HG03280 (cell line): ENCODE data around the gene ATP1A2.
"Not testable (repeated sequence)": the region's sequence is repeated elsewhere in the genome, so short reads cannot be mapped to it uniquely, and the experiment has no call there.

Experiments used
- ATAC-seq: cut with Tn5 transposase; IDR thresholded peaks from one replicate; pipeline ENCODE4 v1.9.1; 2021; ENCODE audit warnings: mild to moderate bottlenecking, moderate library complexity; ENCODE audit not compliant: unreplicated experiment

The ATP1A2 gene

GRCh38 chr1:160122978-160123495 lies 7.5 kb downstream of the ATP1A2 start:
- no peak for ATAC-seq

- no peak for ATAC-seq
Observed at GRCh38 chr1:160123726-160124125, 8.2 kb downstream of the ATP1A2 start.

- ATAC-seq = no peak
Observed at GRCh38 chr1:160124705-160125478, 9.3 kb downstream of the ATP1A2 start.

GRCh38 chr1:160125746-160126145 lies 10.2 kb downstream of the ATP1A2 start:
- no peak for ATAC-seq

GRCh38 chr1:160126342-160126741 lies 10.8 kb downstream of the ATP1A2 start:
- not testable (repeated sequence) for ATAC-seq

- no peak for ATAC-seq
Observed at GRCh38 chr1:160127381-160127780, 11.8 kb downstream of the ATP1A2 start.

- ATAC-seq = no peak
Observed at GRCh38 chr1:160127865-160128523, 12.4 kb downstream of the ATP1A2 start.

GRCh38 chr1:160128636-160129035 lies 13.1 kb downstream of the ATP1A2 start:
- no peak for ATAC-seq

GRCh38 chr1:160129046-160129445 lies 13.5 kb downstream of the ATP1A2 start:
- ATAC-seq = no peak

GRCh38 chr1:160129558-160129957 lies 14.0 kb downstream of the ATP1A2 start:
- no peak for ATAC-seq

- no peak for ATAC-seq
Observed at GRCh38 chr1:160129966-160130365, 14.4 kb downstream of the ATP1A2 start.

- no peak for ATAC-seq
Observed at GRCh38 chr1:160130486-160130885, 14.9 kb downstream of the ATP1A2 start.

- ATAC-seq = no peak
Observed at GRCh38 chr1:160130939-160131338, 15.4 kb downstream of the ATP1A2 start.

- no peak for ATAC-seq
Observed at GRCh38 chr1:160131803-160132565, 16.4 kb downstream of the ATP1A2 start.

GRCh38 chr1:160133990-160134770 lies 18.6 kb downstream of the ATP1A2 start:
- ATAC-seq = no peak

- no peak for ATAC-seq
Observed at GRCh38 chr1:160134791-160135572, 19.4 kb downstream of the ATP1A2 start.

GRCh38 chr1:160136121-160136925 lies 20.8 kb downstream of the ATP1A2 start:
- ATAC-seq = no peak

GRCh38 chr1:160136926-160137200 lies 21.3 kb downstream of the ATP1A2 start:
- no peak for ATAC-seq

GRCh38 chr1:160137216-160137862 lies 21.8 kb downstream of the ATP1A2 start:
- no peak for ATAC-seq
